Measurements from ENCODE around the gene CTSD.

CTSD gene

GRCh38 chr11:1754376-1755150 is 9.2 kb downstream of the CTSD start:
- no peak for DNase-seq

DNA sequence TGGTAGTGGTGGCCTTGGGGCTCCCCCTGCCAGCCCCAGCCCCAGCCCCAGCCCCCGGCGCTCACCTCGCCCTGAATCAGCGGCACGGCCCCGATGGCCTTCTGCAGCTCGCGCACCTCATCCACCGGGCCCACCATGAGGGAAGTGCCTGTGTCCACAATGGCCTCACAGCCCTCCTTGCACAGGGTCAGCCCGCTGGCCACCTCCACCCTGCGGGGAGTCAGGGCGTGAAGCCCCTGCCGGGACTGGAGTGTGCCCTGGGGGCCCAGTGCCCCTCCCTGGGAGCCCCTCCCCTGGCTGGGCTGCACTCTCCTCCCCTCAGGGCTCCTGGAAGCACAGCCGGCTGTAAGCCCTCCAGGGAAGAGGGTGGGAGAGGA is 9.8 kb downstream of the CTSD start:
- DNase-seq, result no peak

DNA sequence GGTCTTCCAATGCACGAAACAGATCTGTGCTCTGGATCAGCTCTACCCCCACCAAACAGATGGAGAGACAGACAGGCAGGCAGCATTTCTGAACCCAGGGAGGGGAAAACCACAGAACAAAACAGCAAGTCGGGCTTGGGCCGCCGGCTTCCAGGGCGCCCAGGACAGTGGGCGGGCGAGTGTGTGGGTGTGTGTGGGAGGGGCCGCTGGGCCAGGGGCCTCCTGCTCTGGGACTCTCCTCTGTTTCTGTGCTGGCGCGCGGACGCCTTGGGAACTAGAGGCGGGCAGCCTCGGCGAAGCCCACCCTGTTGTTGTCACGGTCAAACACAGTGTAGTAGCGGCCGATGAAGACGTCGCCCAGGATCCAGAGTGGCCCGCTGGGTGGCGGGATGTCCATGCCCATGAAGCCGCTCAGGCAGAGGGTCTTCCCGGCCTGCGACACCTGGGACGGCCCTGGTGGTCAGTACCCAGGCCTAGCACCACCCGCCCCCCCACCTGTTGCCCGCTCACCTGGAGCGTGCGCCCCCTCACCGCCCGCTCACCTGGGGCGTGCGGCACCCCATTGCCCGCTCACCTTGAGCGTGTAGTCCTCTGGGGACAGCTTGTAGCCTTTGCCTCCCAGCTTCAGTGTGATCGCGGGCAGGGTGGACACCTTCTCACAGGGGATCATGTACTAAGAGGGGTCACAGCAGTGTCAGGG is 10.3 kb downstream of the CTSD start:
- no peak for DNase-seq

GRCh38 chr11:1752907-1753228 is 10.9 kb downstream of the CTSD start:
- DNase-seq, result no peak

DNA sequence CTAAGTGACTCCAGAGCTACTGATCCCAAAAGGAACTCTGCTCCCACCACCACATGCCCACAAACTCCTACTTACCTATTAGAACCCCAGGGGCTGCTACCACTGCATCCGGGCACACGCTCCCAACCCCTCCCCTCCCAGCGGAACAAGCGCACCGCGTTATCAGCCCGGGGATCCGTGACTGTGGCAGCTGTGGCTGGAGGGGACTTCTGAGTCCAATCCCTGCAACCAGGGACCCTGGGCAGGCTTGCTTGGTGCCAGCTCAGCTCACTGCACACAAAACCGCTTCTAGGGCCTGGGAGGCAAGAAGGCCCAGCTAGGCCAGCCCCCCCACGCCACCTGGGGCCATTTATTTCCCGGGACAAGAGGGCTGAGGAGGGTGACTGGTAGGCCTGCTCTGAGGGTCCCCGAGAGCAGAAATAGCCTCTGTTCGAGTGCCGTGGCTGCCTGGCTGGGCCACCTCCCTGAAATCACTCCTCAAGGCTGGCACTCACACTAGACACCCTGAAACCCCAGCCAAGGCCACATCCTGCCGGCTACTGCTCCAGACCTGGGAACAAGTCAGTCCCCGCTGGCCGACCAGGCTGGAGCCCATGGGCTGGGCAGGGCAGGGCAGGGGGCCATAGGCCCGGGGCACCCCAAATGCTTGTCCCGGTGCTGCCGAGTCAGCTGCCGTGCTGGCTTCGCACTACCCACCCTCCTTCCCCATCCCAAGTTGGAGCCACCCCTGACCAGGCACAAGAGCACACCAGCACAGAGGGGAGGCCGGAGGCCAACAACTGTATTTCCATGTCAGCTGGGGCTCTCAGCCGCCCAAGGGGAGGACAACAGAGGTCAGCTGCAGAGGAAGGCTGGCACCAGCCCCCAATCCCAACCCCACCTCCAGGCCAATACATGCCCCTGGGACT is 11.5 kb downstream of the CTSD start:
- no peak for DNase-seq

GRCh38 chr11:1751531-1751921 is 12.2 kb downstream of the CTSD start:
- no peak for DNase-seq

GRCh38 chr11:1750840-1751530 is 12.7 kb downstream of the CTSD start:
- no peak for DNase-seq

- no peak for DNase-seq
Measured at GRCh38 chr11:1750481-1750839, 13.3 kb downstream of the CTSD start, which contains the start of gene IFITM10. TSS of gene IFITM10 (minus strand) at chr11:1750595. CDS start at chr11:1750442, 153 bp downstream.

DNA sequence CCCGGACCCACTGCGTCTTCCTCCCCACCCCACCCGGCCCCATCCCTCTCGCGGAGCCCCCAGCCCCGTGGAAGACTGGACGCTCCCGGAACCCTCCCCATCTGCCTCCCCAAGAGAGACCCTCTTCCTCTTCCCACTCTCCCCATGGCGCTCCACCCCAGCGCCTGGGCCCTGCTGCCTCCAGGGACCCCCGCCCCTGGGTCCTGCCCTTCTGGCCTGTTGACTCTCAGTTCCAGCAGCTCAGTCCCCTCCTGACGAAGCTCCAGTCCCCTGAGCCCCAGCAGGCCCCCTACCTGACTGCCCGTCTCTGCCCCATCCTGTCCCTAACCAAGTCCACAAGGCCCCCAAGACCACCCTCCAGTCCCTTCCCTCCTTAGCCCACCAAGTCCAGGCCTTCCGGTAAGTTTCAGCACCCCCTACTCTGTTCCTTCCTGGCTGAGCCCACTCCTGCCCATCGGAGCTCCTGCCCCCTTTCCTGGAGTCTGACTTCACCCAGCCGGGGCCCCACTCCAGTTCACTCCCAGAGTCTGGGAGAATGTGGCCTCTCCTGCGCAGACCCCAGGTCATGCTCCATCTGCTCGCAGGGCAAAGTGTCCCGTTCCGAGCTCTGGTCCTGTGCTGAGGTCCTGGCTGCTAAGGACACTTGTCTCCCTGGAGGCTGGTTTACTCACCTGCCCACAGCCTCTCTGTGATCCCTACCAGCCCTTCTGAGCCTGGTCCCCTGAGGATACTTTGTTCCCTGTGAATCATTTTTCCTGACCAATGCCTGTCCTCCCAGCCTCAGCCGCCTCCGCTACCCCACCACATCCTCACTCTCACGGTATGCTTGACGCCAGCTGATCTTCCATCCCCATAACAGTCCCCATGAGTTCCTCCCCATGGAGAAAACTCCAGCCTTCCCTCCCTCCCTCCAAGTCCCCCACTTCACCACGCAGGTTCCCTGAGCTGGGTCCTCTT is 14.1 kb downstream of the CTSD start:
- DNase-seq, result no peak

DNA sequence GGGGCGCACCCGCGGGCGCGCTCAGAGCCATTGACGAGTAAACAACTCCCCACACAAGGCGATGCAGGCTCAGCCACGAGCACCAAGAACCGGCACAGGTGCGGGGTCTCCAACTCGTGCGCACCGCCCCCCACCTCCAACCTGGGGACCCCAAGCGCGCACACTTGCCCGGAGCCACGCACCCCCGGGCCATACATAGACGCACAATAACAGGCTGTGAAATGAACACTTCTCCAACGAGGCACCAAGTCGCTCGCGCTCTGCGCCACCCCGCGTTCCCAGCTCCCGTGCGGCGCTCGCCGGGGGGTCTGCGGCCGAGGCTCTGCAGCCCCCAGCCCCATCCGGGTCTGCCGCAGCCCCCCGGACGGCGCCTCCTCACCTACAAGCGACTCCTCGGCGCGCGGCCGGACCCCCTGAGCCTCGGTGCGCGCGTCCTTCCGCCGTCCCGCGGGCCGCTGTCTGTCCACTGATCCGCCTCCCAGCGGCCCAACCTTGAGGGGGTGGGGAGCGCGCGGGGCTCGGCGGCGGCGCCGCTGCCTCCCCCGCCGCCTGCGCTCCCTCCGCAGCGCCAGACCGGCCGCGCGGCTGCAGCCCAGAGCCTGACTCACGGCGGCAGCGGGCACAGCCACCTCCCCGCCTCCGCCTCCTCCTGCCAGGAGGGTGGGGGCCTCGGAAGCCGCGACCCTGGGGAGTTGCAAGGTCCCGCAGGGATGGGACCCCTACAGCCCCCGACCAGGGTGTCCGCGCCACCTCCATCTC is 14.9 kb downstream of the CTSD start:
- DNase-seq, result no peak

DNA sequence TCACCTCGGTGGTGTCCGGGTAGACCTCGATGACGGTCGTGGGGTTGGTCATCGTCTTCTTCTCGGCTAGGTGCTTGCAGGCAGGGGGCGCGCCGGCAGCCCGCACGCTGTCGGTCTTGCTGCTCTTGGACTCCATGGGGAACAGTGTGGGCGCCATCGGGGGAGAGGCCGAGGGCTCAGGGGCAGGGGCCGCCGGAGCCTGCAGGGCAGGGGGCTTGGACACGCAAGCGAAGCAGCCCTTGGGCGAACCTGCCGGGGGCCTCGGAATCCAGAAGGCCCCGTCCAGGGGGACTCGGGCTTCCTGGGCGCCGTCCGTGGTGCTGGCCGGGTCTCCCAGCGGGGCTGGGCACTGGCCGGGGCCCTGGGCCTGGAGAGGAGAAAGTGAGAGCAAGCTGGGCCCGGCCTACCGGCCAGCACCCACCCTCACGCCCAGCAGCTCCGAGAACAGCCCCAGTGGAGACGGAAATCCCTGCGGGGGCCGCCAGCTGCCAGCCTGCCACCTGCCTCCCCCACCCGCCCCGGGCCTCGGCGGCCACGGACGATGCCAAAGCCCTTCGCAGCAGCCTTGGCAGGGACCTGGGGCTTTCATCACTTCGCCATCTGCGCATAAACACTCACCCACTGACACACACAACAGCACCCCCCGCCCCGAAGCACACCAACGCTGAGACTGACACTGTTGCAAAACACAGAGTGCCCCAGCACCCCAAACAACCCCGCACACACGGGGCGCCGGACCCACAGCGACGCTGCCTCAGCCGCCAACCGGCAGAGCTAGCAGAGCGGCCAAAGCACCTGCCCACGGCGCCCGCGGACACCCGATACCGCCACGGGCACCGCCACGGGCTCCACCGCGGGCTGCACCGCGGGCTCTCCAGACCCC is 15.7 kb downstream of the CTSD start:
- DNase-seq, result peak; percentile 45

DNA sequence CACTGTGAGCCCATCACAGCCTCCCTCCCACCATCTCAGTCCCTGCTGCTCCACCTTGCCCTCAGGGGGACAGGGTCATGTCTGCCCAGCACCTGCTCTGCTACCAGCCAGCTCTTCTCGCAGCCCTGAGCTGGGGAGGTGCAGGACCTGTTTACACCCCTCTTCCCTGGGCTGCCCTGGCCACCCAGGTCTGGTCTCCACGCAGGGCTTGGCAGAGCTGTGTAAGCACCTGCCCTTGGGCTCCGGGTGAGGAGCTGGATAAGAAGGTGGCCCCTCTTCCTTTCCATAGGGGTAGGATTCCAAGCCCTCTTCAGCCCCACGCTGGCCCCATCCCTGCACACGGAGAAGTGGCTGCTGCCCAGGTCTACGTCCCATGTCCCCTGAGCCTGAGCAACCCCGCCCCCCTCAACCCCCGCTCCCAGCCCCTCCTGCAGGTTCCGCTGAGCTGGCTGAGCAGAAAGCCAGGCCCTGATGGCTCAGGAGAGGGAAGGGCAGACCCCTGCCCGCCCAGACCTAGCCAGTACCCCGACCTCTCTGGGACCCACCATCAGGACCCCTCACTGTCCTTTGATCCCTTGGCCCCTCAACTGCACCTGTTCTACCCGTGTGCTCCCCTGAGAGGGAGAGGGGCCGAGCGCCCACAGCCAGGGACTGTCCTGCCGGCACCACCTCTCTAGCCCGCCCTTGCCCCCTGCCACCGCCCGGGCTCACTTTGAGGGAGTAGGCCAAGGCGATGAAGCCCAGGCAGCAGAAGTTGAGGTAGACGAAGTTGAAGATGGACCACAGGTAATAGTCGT is 16.6 kb downstream of the CTSD start:
- DNase-seq, result peak; percentile 48

DNA sequence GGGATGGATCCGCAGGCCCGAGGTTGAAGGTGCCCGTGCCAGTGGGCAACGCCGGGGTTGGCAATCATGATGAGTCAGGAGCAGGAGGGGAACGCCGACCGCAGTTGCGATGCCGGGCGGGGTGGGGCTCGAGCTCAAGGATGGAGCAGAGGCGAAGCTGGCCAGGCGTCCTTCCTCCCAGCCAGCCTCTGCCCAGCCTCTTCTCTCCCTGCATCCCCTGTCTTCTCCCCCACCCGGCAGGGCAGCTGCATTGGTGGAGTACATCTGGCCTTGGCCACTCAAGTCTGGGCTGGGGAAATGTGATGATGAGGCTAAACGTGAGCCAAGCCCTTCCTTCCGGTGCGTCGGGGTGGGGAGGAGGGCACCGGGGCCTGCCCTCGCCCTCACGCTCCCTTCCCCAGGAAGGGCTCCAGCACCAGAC is 17.2 kb downstream of the CTSD start:
- DNase-seq, result no peak

- no peak for DNase-seq
Measured at GRCh38 chr11:1745701-1746320, 17.9 kb downstream of the CTSD start.

- DNase-seq, result no peak
Measured at GRCh38 chr11:1744891-1745700, 18.6 kb downstream of the CTSD start.

DNA sequence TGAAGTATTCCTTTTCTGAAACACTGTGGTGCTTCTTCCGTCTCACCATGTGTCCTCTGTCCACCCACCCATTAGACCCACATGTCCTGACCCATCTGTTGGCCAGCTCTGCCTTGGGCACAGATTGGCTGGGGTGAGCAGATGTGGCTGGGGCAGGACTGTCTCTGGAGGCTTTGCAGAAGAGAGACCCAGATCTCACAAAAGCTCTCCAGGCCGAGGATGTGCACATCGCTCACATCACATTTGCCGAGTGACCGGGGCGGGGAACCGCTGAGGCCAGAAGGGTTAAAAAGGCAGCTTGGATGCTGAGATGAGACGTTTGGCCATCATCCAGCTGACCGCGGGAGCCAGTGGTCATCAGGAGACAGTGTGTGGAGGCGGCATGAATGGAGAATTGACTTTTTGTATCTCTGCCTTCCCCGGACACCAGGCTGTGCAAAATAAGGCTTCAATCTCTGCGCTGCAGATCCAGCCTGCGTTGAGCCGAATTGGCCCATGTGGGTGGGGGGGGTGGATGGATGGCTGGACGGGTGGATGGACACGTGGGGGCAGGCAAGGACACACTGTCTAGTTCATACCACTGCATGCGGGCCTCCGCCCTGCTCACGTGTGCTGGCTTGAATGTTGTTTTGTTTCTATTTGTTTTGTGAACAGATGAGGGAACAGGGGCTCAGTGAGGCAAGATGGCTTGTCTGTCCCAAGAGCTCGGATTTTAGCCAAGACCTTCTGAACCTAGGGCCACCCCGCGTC is 19.4 kb downstream of the CTSD start:
- no peak for DNase-seq

- DNase-seq, result no peak
Measured at GRCh38 chr11:1743585-1744136, 20.1 kb downstream of the CTSD start.
